ENCODE data around the gene SHROOM1. TPM values are rescaled to one million over a fixed set of nuclear protein-coding genes. Genes with fewer than 3 reads are reported as not detected.

The SHROOM1 gene
- total and polyA plus RNA-seq, 2 donors (not counting 1 experiment from before 2014, with no cell fraction given), result 1.3 to 2.3 TPM

Small RNAs within 50 kb of the gene (small RNA-seq; reads per million reads assigned to genes)
- not detected for gene RNA5SP192 (ENCODE audit: insufficient read length, low read depth, low replicate concordance)

Other genes with a start within 250 kb of the SHROOM1 start
- gene IL13, start 172.5 kb downstream of the SHROOM1 start, total RNA-seq, result 0.42 TPM in 1 of 2 replicates, not detected in the other
- 0.14 and 0.45 TPM in 2 replicates for gene IL13, start 172.5 kb downstream of the SHROOM1 start, polyA plus RNA-seq
- not detected in 2 replicates for gene IL4, start 156.7 kb downstream of the SHROOM1 start, total RNA-seq
- not detected in 2 replicates for gene IL4, start 156.7 kb downstream of the SHROOM1 start, polyA plus RNA-seq
- gene KIF3A, start 93.1 kb downstream of the SHROOM1 start, total RNA-seq, result 13.6 and 16.0 TPM in 2 replicates
- 1.3 and 1.5 TPM in 2 replicates for gene KIF3A, start 93.1 kb downstream of the SHROOM1 start, polyA plus RNA-seq
- 1.1 and 2.0 TPM in 2 replicates for gene CCNI2, start 83.2 kb downstream of the SHROOM1 start, total RNA-seq
- 0.04 and 0.39 TPM in 2 replicates for gene CCNI2, start 83.2 kb downstream of the SHROOM1 start, polyA plus RNA-seq
- gene SEPTIN8, start 53.4 kb downstream of the SHROOM1 start, total RNA-seq, result 3.9 and 5.9 TPM in 2 replicates
- gene SEPTIN8, start 53.4 kb downstream of the SHROOM1 start, polyA plus RNA-seq, result 1.3 and 4.0 TPM in 2 replicates
- not detected in 2 replicates for gene SOWAHA, start 17.3 kb downstream of the SHROOM1 start, total RNA-seq
- not detected in 2 replicates for gene SOWAHA, start 17.3 kb downstream of the SHROOM1 start, polyA plus RNA-seq
- gene GDF9, start 35.8 kb upstream of the SHROOM1 start, total RNA-seq, result 0.51 and 0.67 TPM in 2 replicates
- gene GDF9, start 35.8 kb upstream of the SHROOM1 start, polyA plus RNA-seq, result 0.62 and 0.88 TPM in 2 replicates
- 78.5 and 90.0 TPM in 2 replicates for gene UQCRQ, start 36.0 kb upstream of the SHROOM1 start, total RNA-seq
- gene UQCRQ, start 36.0 kb upstream of the SHROOM1 start, polyA plus RNA-seq, result 57.7 and 71.1 TPM in 2 replicates
- 5.4 and 5.9 TPM in 2 replicates for gene LEAP2, start 43.0 kb upstream of the SHROOM1 start, total RNA-seq
- gene LEAP2, start 43.0 kb upstream of the SHROOM1 start, polyA plus RNA-seq, result 2.2 and 3.4 TPM in 2 replicates
- gene AFF4, start 133.0 kb upstream of the SHROOM1 start, total RNA-seq, result 81.5 and 87.4 TPM in 2 replicates
- gene AFF4, start 133.0 kb upstream of the SHROOM1 start, polyA plus RNA-seq, result 16.2 and 26.1 TPM in 2 replicates
- 30.6 and 34.0 TPM in 2 replicates for gene ZCCHC10, start 195.9 kb upstream of the SHROOM1 start, total RNA-seq
- 16.5 and 19.9 TPM in 2 replicates for gene ZCCHC10, start 195.9 kb upstream of the SHROOM1 start, polyA plus RNA-seq
- gene HSPA4, start 221.4 kb upstream of the SHROOM1 start, total RNA-seq, result 95.0 TPM in 2 replicates
- gene HSPA4, start 221.4 kb upstream of the SHROOM1 start, polyA plus RNA-seq, result 18.1 and 36.1 TPM in 2 replicates

All from B cell (primary cell).